GM10248 (cell line): ENCODE measurements around the gene ANTXR1.

Source experiments
- CTCF ChIA-PET: fragments of 300-600 bp; sonication (Branson Sonifier 250); formaldehyde crosslinking; extraction: SDS; loops from one replicate; lab custom pipeline; 2021; ENCODE audit warnings: antibody characterized with exemption; lab: Yijun Ruan, JAX
- POLR2A ChIA-PET: fragments of 350-650 bp; sonication (Branson Sonifier 250); formaldehyde crosslinking; extraction: SDS; loops from one replicate; lab custom pipeline; 2020; ENCODE audit warnings: antibody characterized with exemption; lab: Yijun Ruan, JAX
- DNase-seq: peaks from one replicate; pipeline ENCODE4 v3.0.0; 2012; ENCODE audit errors: extremely low spot score
- TF ChIP-seq, protein P1 (sequence below): IDR thresholded peaks from 2 replicates; pipeline ENCODE4 v1.5.1; 2012; ENCODE audit warnings: mild to moderate bottlenecking, low read depth; ENCODE audit errors: extremely low read depth, missing control alignments, control extremely low read depth

The ANTXR1 gene

DNA sequence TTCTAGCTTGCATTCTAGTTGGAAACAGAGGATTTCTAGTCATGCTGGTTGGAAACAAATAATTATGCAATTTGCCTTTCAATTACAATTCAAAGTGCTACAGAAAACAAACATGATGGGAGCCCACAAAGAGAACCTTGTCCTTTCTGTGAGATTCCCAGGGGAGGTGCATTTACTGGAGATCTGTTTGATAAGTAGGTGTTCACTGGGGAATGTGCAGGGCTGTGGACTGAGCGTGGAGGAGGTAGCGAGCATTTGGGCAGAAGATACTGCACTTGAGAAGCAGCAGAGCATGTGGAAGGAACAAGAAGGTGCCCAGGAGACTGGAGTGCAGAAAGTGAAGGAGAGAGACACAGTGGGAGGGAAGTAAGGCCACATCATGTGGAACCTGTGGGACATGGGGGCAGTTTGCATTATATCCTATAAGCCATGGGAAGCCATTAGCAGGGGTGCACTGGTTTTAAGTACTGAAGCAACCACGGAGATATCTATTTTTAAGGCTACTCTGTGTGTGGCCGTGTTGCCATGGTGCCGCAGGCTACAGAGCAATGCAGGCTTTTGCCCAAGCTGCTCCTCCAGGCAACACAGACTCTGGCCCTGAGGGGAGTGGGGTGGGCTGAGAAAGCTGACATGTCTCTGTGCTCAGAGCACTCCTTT is 154.0 kb downstream of the ANTXR1 start:
- no peak for DNase-seq
- POLR2A ChIA-PET, result no interaction called here
- TF ChIP-seq, protein P1, sequence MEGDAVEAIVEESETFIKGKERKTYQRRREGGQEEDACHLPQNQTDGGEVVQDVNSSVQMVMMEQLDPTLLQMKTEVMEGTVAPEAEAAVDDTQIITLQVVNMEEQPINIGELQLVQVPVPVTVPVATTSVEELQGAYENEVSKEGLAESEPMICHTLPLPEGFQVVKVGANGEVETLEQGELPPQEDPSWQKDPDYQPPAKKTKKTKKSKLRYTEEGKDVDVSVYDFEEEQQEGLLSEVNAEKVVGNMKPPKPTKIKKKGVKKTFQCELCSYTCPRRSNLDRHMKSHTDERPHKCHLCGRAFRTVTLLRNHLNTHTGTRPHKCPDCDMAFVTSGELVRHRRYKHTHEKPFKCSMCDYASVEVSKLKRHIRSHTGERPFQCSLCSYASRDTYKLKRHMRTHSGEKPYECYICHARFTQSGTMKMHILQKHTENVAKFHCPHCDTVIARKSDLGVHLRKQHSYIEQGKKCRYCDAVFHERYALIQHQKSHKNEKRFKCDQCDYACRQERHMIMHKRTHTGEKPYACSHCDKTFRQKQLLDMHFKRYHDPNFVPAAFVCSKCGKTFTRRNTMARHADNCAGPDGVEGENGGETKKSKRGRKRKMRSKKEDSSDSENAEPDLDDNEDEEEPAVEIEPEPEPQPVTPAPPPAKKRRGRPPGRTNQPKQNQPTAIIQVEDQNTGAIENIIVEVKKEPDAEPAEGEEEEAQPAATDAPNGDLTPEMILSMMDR, result no peak
- CTCF ChIA-PET, result no interaction called here

DNA sequence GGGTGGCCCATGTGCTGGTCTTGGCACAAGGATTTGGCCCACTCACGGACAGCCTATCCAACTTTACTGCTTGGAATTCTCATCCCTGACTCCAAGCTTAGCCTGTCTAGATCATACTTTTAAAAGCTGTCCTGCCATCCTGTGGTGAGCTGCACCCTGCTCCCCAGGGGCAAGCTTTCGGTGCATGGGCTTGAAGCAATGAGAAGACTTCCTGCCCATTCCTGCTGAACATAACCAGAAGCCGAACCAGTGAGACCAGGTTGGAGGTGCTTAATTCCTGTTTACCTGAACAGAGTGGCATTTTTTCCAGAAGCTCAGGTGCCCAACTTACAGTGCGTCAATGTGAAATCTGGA is 154.5 kb downstream of the ANTXR1 start:
- CTCF ChIA-PET, result no interaction called here
- TF ChIP-seq, protein P1, result no peak

DNA sequence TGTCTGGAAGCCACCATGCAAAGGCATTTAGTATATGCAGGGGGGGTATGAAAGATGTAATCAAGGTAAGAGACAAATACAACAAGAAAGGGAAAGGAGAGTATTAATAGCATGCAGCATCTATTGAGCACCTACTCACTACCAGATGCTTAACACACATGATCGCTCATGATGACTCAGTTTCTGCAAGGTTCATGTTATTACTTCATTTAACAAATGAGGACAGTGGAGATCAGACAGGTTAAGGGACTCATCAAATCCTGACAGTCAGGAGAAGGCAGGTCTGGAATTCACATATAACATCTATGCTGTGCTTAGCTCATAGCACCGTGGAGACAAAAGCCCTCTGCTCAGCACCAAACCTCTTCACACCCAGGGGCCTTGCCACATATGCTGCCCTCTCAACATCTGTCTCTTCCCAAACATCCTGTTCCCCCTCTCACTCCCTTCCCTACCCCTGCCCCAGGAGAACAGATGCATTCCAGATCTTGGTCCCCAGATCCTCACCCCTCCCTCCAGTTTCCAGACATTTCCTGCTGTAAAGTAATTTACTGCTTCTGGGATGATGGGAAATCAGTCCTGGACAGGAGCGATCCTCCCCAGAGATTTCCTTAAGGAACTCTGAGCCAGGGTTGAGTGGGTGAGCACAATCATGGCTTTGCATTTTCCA is 155.3 kb downstream of the ANTXR1 start:
- CTCF ChIA-PET, result no interaction called here
- TF ChIP-seq, protein P1, result no peak
- POLR2A ChIA-PET, result no interaction called here
- DNase-seq, result no peak

More for the DNA sequence above, 154.5 kb downstream of the ANTXR1 start:
- DNase-seq, result no peak
- POLR2A ChIA-PET, result no interaction called here

DNA sequence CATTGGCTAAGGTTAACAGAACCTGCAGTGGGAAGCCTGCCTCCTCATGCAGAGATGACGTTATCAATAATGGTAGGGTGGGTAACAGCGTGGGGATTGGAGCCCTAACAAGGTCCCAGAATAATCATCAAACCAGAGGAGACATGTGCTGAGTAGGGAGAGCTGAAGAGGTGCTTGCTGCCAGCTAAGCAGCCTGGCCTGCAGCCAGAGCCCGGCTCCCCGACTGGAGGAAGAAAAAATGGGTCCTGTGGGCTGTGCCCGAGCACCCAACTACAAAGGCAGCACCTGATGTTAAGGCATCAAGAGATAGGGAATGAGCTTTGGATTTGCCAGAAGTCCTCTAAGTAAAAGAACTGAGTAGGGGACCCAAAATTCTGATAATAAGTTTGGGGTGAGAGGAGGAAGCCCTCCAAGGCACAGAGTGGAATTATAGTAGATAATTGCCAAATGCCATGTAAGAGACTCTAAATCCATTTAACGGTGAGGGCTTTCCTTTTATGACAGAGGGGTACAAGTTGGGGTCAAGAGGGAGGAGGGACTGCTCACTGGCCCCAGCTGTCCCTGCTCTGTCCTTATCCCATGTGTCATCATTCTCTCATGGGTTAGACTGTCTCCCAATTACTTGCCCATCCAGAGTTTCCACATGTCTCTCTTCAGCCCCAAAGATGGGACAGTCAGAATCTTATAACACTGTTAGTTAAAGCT is 156.1 kb downstream of the ANTXR1 start:
- POLR2A ChIA-PET, result no interaction called here

DNA sequence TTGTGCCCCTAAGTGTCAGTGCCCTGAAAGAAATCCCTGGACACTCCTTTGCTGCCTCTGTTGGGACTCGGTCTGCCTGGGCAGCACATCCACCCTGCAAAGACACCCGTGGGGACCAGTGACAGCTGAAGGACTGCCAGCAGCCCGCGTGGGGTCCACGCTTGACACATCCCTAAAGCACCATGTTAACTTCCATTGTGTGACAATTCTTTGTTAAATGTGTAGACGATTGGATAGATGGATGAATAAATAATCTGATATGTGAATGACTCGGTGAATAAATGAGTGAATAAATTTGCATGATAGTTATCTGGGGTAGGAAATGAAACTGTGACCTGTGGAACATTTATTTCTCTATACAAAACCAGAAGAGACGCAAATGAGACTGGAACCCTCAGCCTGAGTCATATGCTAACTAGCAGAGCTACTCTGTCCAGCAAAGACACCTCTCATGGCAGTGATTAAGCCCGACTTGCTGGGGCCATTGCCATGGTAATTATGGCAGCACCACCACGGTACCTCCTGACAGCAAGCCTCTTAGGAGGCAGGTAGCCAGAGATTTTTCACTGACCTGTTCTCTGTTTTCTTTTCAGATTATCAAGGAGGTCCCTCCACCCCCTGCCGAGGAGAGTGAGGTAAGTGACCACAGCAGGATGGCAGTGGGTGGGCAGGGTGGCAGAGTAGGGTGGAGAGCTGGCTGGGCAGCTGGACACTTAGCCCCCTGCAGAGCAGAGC is 156.8 kb downstream of the ANTXR1 start:
- POLR2A ChIA-PET, result no interaction called here
- CTCF ChIA-PET, result interaction anchor here (0.6 to 1.9 kb wide), 3 partner anchors 12 to 137 kb away, joined by 3 to 5 read pairs (median 4); no protein-coding TSS in a partner anchor
- DNase-seq, result peak; percentile 27
- TF ChIP-seq, protein P1, result no peak

More for the DNA sequence above, 156.1 kb downstream of the ANTXR1 start:
- no peak for DNase-seq
- TF ChIP-seq, protein P1, result no peak
- CTCF ChIA-PET, result interaction anchor here (1.5 to 1.9 kb wide), 2 partner anchors 20 to 137 kb away, joined by 4 to 5 read pairs; no protein-coding TSS in a partner anchor

DNA sequence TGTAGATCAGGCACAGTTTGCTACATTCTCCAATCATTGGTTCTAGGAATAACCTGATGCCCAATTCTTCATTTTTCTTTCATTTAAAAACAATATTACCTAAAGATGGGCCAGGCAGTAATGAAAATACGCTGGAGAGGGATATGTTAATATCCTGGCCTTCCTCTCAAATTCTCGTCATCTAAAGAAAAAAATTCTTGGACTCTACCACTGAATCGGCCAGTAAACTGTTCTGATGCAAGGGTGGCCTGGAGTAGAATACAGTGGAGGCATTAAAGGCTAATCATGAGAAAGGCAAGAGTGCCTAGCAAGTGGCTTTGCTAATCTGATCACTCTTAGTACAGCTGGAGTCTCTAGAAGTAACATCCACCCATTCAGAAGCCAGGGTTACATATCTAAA is 157.7 kb downstream of the ANTXR1 start:
- TF ChIP-seq, protein P1, result no peak
- no peak for DNase-seq
- POLR2A ChIA-PET, result no interaction called here
- CTCF ChIA-PET, result interaction anchor here (1.0 to 1.9 kb wide), 3 partner anchors 16 to 136 kb away, joined by 3 to 5 read pairs (median 4); no protein-coding TSS in a partner anchor
